Spinal cord (tissue), 10 donors: ENCODE results near the gene ZNF692. TPM values are rescaled to one million over a fixed set of nuclear protein-coding genes. Genes with fewer than 3 reads are reported as not detected.

Experiments
- DNase-seq, 6 donors: peaks; one replicate each; pipeline versions ENCODE4 v3.0.0 to v3.0.0-alpha.2; 2013 to 2015; ENCODE audit warnings: low spot score in 6 of 6, low read depth in 4 of 6
- H3K27ac ChIP-seq: one replicate; pipeline ENCODE4 v1.5.1; 2013; ENCODE audit warnings: low read depth, low read length, control low read depth
- H3K27me3 ChIP-seq: one replicate; pipeline ENCODE4 v1.6.1; 2013; ENCODE audit warnings: low read length; ENCODE audit not compliant: control insufficient read depth, insufficient read depth
- H3K36me3 ChIP-seq: one replicate; pipeline ENCODE4 v1.6.1; 2013; ENCODE audit warnings: low read length; ENCODE audit not compliant: control insufficient read depth, insufficient read depth
- H3K4me1 ChIP-seq: one replicate; pipeline ENCODE4 v1.6.1; 2013; ENCODE audit warnings: low read length; ENCODE audit not compliant: control insufficient read depth, insufficient read depth
- H3K4me3 ChIP-seq: one replicate; pipeline ENCODE4 v1.5.1; 2013; ENCODE audit warnings: low read depth, low read length, control low read depth
- H3K9me3 ChIP-seq: one replicate; pipeline ENCODE4 v1.6.1; 2013; ENCODE audit warnings: low read length; ENCODE audit not compliant: control insufficient read depth, insufficient read depth
- WGBS: methylation state at CpG from one replicate; pipeline ENCODE4 v1.1.5; 2013; ENCODE audit warnings: missing lambda C conversion rate; ENCODE audit not compliant: insufficient coverage; 5-methylcytosine and 5-hydroxymethylcytosine counted together
- long read RNA-seq, 4 donors: transcript quantifications; one replicate each; lab custom pipeline, GENCODE V29; 2026
- polyA plus RNA-seq, 2 donors: library from polyadenylated mRNA; unstranded; fragments of 120-200 nt; gene quantifications; one replicate each; pipeline ENCODE4 v1.2.1, GENCODE V29; 2013; ENCODE audit not compliant: insufficient read length in 2 of 2
- total RNA-seq, 2 donors: library from RNA; depleted of rRNA in 1 of 2; stranded (reverse); fragments of 120-200 nt in 1 of 2; fragments of >200 nt in 1 of 2; gene quantifications; one replicate each; pipeline versions ENCODE4 v1.2.3 to v1.2.4, GENCODE V29; 2013 to 2014
- donor health status: healthy.

Gene ZNF692, protein sequence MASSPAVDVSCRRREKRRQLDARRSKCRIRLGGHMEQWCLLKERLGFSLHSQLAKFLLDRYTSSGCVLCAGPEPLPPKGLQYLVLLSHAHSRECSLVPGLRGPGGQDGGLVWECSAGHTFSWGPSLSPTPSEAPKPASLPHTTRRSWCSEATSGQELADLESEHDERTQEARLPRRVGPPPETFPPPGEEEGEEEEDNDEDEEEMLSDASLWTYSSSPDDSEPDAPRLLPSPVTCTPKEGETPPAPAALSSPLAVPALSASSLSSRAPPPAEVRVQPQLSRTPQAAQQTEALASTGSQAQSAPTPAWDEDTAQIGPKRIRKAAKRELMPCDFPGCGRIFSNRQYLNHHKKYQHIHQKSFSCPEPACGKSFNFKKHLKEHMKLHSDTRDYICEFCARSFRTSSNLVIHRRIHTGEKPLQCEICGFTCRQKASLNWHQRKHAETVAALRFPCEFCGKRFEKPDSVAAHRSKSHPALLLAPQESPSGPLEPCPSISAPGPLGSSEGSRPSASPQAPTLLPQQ
- total RNA-seq, result 10 to 100 TPM; 13.6 to 32.7 TPM
- polyA plus RNA-seq, result 10 to 100 TPM; 69.4 to 89.3 TPM
- long read RNA-seq, donor 1, partial matches to known transcripts, result 0 of 9 reads
- long read RNA-seq, donor 1, other reads (novel, unspliced or antisense), result 0 of 9 reads
- long read RNA-seq, donor 2, partial matches to known transcripts, result 0 of 1 reads
- long read RNA-seq, donor 2, other reads (novel, unspliced or antisense), result 0 of 1 reads
- long read RNA-seq, donor 3, partial matches to known transcripts, result 0 of 1 reads
- long read RNA-seq, donor 3, other reads (novel, unspliced or antisense), result 0 of 1 reads
- long read RNA-seq, donor 4, partial matches to known transcripts, result 0 of 9 reads
- long read RNA-seq, donor 4, other reads (novel, unspliced or antisense), result 0 of 9 reads

DNA sequence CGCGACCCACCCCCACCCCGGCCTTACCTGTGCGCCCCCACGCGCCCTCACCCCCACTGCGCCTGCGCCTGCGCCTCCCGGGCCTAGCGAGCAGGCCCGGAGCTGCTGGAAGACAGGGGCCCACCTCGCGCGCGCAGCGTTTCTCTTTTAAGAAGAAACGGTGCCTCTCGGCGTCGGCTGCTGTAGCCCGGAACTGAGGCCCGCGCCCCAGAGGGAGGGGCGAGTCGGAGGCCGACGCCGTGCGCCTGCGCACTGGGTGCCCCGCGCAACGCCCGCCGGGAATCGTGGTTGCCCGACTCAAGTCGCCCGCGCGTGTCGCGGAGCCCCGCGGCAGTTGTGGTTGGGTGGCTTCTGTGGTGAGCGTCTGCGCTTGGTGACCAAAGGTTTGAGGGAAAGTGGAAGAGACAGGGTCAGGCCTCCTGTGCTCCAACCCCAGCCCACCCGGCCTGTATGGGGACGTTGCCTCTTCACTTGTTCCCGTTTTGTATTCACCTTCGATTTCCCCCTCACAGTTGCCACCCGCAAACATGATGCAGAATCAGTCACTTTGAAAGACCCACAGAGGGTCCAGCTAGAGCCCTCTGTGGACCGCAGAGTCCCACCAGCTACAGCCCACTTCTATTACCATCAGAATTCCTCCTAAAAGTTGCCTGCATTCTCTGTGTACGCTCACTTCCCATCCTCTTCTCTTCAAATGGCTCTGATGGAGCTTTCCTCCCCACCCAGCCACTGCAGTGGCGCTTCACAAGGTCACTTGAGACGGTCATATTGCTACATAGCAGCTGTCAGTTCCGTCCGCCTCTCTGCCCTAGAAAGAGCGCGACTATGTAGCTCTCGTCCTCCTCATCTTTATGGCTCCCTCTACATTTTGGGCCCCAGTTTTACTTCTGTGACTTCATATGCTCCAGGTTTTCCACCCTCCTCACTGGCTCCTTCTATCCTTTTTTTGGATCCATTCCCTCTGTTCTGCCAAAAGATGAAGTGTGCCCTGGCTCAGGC is at the start of gene ZNF692:
TSS of gene ZNF692 (minus strand) at position 195 of the 999 bp plus-strand sequence. CDS start 776 bp downstream, outside the sequence.
- H3K36me3 ChIP-seq, result peaks cover 26% of the 10 kb centered on the region
- H3K9me3 ChIP-seq, result no peaks in the 10 kb centered on the region
- H3K27ac ChIP-seq, result peak within 1 kb of the TSS; percentile 91
- WGBS, result 7% methylated on average over 56 of the region's 62 CpGs
- peak within 1 kb of the TSS; percentile 86 for H3K4me3 ChIP-seq
- peak; percentile 88 to 99 (median 95) for DNase-seq
- H3K27me3 ChIP-seq, result no peaks in the 10 kb centered on the region
- H3K4me1 ChIP-seq, result peaks cover 46% of the 10 kb centered on the region

DNA sequence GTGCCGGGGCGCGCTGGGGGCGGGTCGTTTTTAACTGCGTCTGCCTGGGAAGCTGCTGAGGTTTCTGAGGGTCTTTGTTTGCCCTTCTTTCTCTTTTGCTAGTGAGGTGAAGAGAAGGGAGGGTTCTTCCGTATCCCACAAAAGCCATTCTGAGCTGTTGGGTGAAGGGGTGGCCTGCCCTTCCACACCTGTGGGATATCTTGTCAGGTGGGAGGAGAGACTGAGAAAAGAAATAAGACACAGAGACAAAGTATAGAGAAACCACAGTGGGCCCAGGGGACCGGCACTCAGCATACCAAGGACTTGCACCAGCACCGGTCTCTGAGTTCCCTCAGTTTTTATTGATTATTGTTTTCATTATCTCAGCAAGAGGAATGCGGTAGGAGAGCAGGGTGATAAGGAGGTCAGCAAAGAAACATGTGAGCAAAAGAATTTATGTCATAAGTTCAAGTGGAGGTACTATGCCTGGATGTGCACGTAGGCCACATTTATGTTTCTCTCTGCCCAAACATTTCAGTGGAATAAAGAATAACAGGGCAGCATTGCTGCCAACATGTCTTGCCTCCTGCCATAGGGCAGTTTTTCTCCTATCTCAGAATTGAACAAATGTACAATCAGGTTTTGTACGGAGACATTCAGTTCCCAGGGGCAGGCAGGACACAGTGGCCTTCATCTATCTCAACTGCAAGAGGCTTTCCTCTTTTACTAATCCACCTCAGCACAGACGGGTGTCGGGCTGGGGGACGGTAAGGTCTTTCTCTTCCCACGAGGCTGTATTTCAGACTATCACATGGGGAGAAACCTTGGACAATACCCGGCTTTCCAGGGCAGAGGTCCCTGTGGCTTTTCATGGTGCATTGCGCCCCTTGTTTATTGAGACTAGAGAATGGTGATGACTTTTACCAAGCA is 48.1 kb upstream of the ZNF692 start:
- peaks cover 9% of the 10 kb centered on the region for H3K4me1 ChIP-seq
- peak overlapping the region; percentile 91 for H3K27ac ChIP-seq
- DNase-seq, result peak in 2 of 6 donors; percentile 0 to 70
- no peaks in the 10 kb centered on the region for H3K9me3 ChIP-seq
- 9% methylated on average over 7 of the region's 18 CpGs for WGBS
- peak overlapping the region; percentile 60 for H3K4me3 ChIP-seq
- H3K36me3 ChIP-seq, result no peaks in the 10 kb centered on the region
- no peaks in the 10 kb centered on the region for H3K27me3 ChIP-seq

DNA sequence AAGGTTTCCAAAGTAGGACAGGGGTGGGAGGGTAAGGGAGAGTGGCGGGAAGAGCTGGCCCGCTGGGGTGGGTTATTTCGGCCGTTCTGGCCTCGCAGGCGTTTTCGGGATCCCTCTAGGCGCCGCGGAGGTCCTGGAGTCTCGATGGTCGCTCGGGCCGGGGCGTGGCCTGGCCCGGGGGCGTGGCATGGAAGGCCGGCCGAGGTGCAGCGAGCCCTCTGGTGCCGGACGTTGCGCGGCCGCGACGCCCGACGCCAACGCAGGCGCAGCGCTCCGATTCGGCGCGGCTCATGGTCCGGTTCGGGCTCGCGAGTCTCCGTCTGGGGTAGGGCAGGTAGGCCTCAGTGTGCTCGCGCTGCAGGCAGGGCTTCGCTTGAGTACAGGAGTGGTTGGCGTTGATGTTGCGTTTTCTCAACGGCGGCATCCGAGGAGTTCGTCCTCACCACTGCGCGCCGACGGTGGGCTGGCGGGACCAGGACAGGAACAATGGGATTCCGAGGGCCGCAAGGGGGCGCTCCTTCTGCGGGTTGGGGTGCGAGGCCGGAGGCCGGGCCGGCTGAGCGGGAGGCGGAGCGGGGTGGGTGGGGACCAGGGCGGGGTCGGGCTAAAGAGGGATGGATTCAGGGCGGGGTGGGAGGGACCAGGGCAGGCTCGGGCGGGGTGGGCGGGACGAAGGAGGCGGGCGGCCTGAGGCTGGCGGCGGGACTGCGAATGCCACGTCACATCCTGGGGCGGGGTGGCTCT is 47.3 kb upstream of the ZNF692 start, which contains the start of gene PGBD2:
TSS of gene PGBD2 (plus strand) at position 227 of the 744 bp plus-strand sequence. CDS start 7,628 bp downstream, outside the sequence.
- Histone ChIP-seq H3K4me3 (peak within 1 kb of the TSS; percentile 72), H3K36me3 (no peaks in the 10 kb centered on the region), H3K27me3 (no peaks in the 10 kb centered on the region), H3K9me3 (no peaks in the 10 kb centered on the region), H3K27ac (peak within 1 kb of the TSS; percentile 91), H3K4me1 (peaks cover 9% of the 10 kb centered on the region)
- peak; percentile 83 to 98 (median 88) for DNase-seq
- WGBS, result under 1% methylated on average over 66 of the region's 80 CpGs

DNA sequence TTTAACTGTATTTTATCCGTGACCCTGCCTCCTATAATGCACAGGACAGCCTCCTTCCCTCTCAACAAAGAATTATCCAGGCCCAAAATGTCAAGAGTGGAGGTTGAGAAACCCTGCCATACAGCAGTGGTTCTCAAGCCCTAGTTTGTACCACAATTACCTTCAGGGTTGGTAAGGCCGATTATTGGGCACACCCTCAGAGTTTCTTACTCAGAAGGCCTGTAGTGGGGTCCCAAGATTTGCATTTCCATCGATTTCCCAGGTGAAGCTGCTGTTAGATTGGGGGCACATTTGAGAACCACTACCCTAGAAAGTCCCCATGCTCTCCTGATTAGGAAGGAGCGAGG is 46.8 kb upstream of the ZNF692 start:
- H3K27ac ChIP-seq, result peak overlapping the region; percentile 90
- H3K4me3 ChIP-seq, result peak overlapping the region; percentile 72
- no peaks in the 10 kb centered on the region for H3K27me3 ChIP-seq
- H3K36me3 ChIP-seq, result no peaks in the 10 kb centered on the region
- no peaks in the 10 kb centered on the region for H3K9me3 ChIP-seq
- WGBS, result 0% methylated on average over 2 of the region's 4 CpGs
- H3K4me1 ChIP-seq, result peaks cover 9% of the 10 kb centered on the region
- peak in 1 of 6 donors; percentile 0 for DNase-seq

DNA sequence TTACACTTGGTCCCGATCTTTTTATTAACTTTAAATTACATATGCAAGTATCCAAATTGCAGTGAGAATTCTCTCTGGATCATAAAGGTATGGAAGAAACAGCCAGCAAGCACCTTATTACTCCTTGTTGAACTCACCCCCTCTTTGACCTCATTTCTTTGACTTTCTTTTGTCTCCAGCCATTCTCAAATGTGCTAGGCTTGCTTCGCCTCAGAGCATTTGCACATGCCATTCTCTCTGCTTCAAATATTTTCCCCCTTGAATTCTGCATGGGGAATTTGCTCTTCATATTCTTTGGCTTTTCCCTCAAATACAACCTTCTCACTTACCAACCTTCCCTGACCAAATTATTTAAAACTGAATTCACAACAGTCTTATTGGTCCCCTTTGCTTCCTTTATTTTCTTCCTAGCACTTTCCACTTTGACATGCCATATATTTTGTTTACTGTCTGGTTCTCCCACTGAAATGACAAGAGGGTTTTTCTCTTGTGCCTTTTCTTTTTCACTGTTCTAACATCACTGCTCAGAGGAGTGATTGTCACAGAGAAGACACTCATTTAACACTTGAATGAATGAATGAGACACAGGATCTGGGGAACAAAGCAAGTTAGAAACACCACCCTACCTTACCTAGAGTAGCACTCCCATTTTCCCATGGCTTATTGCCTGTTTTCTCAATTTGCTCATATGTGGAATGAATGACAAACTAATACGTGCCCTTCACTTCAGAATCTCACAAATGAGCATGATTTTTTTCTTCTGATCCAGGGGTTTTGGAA is 45.7 kb upstream of the ZNF692 start:
- WGBS, result 90% methylated on average over 1 of the region's 3 CpGs
- Histone ChIP-seq H3K4me3 (no peak overlapping the region), H3K9me3 (no peaks in the 10 kb centered on the region), H3K27ac (no peak overlapping the region), H3K36me3 (no peaks in the 10 kb centered on the region), H3K4me1 (peaks cover 9% of the 10 kb centered on the region), H3K27me3 (no peaks in the 10 kb centered on the region)
- no peak for DNase-seq

DNA sequence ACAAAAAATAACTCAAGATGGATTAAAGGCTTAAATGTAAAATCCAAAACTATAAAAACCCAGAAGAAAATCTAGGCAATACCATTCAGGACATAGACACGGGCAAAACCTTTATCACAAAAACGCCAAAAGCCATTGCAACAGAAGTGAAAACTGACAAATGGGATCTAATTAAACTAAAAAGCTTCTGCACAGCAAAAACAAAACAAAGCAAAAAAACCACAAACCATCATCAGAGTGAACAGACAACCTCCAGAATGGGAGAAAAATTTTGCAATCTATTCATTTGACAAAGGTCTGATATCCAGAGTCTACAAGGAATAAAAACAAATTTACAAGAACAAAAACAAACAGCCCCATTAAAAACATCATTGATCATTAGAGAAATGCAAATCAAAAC is 42.7 kb upstream of the ZNF692 start:
- 100% methylated on average over 1 of the region's 2 CpGs for WGBS
- Histone ChIP-seq H3K27me3 (peaks cover 2% of the 10 kb centered on the region), H3K4me3 (no peak overlapping the region), H3K9me3 (no peaks in the 10 kb centered on the region), H3K36me3 (no peaks in the 10 kb centered on the region), H3K27ac (no peak overlapping the region), H3K4me1 (no peaks in the 10 kb centered on the region)
- DNase-seq, result no peak

DNA sequence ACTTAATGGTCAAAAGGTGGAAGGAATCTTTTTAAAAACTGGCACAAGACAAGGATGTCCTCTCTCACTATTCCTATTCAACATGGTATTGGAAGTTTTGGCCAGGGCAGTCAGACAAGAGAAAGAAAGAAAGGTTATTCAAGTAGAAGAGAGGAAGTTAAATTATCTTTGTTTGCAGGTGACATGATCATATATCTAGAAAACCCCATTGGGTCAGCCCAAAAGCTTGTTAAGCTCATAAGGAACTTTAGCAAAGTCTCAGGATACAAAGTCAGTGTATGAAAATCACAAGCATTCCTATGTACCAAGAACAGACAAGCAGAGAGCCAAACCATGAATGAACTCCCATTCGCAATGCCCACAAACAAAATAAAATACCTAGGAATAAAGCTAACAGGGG is 41.8 kb upstream of the ZNF692 start:
- H3K9me3 ChIP-seq, result no peaks in the 10 kb centered on the region
- DNase-seq, result no peak
- no peaks in the 10 kb centered on the region for H3K36me3 ChIP-seq
- H3K27ac ChIP-seq, result no peak overlapping the region
- no peaks in the 10 kb centered on the region for H3K4me1 ChIP-seq
- peaks cover 2% of the 10 kb centered on the region for H3K27me3 ChIP-seq
- H3K4me3 ChIP-seq, result no peak overlapping the region
- WGBS, result no CpG with 5 or more reads among the region's 1 CpG
